GM19455 (cell line): Measurements from ENCODE around the gene EFEMP2.

Source experiments
- ATAC-seq: cut with Tn5 transposase; IDR thresholded peaks from one replicate; pipeline ENCODE4 v1.9.1; 2021; ENCODE audit not compliant: unreplicated experiment

Gene EFEMP2

GRCh38 chr11:65872586-65873317 lies at the start of gene EFEMP2:
TSS of gene EFEMP2 (minus strand) at chr11:65872800. CDS start at chr11:65872354, 446 bp downstream.
- no peak for ATAC-seq

- no peak for ATAC-seq
These were observed 49.3 kb upstream of the EFEMP2 start for GRCh38 chr11:65921876-65922275.

DNA sequence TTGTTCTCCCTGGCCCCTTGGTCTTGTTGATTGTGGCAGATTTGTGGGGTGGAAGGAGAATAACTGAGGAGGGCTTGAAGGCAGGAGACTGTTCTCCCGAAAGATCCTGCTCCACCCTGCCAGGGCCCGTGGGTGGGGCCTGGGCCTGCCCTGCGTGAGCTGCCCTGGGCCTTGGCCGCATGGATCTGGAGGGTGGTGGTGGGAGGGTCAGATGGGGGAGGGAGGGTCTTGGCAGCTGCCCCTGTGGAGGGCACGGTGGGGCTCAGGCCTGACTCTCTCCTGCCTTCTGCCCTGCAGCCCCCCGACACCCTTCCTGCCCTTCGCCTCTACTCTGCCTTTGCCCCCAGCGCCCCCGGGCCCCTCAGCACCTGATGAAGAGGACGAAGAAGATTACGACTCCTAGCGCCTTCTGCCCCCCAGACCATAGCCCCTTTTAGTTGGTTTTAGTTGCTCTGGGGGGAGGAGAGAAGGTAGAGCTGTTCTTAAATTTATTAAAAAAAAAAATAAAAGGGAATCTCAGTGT lies 48.5 kb upstream of the EFEMP2 start:
- ATAC-seq = no peak

GRCh38 chr11:65920372-65920802 lies 47.8 kb upstream of the EFEMP2 start:
- ATAC-seq = no peak

- ATAC-seq = peak; percentile 36
These were observed 47.2 kb upstream of the EFEMP2 start for GRCh38 chr11:65919573-65920371.

GRCh38 chr11:65919141-65919572 lies 46.6 kb upstream of the EFEMP2 start, which contains the start of gene DRAP1:
TSS of gene DRAP1 (plus strand) at chr11:65919426. CDS start at chr11:65919502, 76 bp downstream.
- peak; percentile 83 for ATAC-seq

- peak; percentile 51 for ATAC-seq
These were observed 45.9 kb upstream of the EFEMP2 start, which contains the start of gene C11orf68 for GRCh38 chr11:65918211-65919140. TSS of gene C11orf68 (minus strand) at chr11:65919062. CDS start at chr11:65919031, 31 bp downstream.

GRCh38 chr11:65917434-65918210 lies 45.0 kb upstream of the EFEMP2 start:
- no peak for ATAC-seq

- ATAC-seq = no peak
These were observed 44.5 kb upstream of the EFEMP2 start for GRCh38 chr11:65917077-65917433.

- ATAC-seq = no peak
These were observed 43.8 kb upstream of the EFEMP2 start for GRCh38 chr11:65916391-65916790.

- ATAC-seq = no peak
These were observed 43.2 kb upstream of the EFEMP2 start for GRCh38 chr11:65915821-65916251.

DNA sequence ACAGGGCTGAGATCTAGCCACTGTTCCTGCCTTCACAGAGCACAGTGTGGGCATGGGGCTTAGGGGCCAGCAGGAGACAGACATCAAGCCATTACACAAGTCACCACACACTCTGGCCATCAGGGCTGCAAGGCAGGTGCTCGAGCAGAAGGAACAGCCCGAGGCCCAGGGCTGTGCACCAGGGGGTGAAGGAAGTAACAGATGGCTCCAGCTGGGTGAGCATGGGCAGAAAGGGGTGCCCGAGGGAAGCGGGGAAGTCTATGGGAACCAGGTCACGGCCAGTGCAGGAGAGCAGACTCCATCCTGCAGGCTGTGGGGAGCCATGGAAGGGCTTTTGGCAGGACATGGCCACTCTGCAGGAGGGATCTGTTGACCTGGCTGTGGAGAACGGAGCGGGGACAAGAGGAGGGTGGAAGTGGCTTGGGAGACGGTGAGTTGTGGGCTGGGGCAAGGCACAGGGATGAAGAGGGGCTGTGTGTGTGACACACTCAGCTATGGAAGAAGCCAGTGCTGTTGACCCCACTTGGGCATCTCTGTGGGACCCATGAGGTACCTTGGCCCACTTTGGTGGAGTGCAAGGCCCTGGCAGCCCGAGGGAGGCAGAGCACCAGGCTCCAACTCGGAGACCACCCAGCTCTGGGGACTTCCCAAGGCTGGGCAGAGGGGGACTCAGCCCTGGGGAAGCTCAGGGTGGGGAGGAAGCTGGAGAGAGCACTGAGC lies 42.7 kb upstream of the EFEMP2 start:
- ATAC-seq = no peak

- no peak for ATAC-seq
These were observed 40.2 kb upstream of the EFEMP2 start for GRCh38 chr11:65912845-65913244.

- ATAC-seq = no peak
These were observed 39.3 kb upstream of the EFEMP2 start for GRCh38 chr11:65911682-65912568.

- no peak for ATAC-seq
These were observed 35.3 kb upstream of the EFEMP2 start for GRCh38 chr11:65907878-65908277.

DNA sequence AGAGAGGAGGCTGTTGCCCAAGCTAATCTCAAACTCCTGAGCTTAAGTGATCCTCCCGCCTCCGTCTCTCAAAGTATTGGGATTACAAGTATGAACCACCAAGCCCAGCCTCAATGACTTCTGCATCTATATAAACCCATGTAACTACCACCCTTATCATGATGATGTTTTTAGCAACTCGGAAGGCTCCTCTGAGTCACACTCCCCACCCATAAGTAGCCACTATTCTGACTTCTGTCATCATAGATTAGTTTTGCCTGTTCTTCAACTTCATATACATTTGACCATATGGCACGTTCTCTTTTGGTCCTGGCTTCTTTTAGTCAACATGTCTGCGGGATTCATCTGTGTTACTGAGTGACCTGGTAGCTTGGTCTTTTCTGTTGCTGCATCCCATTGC lies 34.0 kb upstream of the EFEMP2 start:
- ATAC-seq = no peak

DNA sequence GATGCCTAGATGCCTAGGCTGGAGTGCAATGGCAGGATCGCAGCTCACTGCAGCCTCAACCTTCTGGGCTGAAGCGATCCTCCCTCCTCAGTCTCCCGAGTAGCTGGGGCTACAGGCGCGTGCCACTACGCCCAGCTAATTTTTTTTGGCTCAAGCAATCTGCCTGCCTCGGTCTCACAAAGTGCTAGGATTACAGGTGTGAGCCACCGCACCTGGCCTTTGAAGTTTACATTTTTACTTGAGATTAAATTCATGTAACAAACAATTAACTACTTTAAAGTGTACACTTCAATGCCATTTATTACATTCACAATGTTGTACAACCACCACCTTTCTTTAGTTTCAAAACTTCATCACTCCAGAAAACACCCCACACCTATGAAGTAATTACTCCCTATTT lies 31.1 kb upstream of the EFEMP2 start:
- ATAC-seq = no peak

DNA sequence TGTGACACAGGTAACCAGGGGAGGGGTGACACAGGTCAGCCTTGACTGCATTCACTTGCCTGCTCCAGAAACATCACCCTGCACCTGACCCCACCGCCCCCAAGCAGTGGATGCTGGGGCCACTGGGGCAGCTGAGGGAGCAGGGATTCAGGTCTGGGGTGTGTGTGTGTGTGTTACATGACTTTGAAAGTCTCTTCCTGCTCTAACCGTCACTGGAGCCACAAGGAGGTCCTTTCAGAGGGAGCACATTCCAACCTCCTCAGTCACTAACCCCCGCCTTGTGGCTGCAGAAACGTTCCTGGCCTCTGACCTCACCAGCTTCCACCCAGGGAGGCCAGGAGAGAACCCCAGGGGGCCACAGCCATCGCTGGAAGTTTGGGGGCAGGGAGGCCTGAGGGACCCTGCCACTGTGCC lies 30.5 kb upstream of the EFEMP2 start:
- no peak for ATAC-seq
